Measurements from ENCODE around the gene PTGR2. TPM values are rescaled to one million over a fixed set of nuclear protein-coding genes. Genes with fewer than 3 reads are reported as not detected.

PTGR2 gene
- total RNA-seq, 1 experiment from 2014 or later, result 6.7 TPM

DNA sequence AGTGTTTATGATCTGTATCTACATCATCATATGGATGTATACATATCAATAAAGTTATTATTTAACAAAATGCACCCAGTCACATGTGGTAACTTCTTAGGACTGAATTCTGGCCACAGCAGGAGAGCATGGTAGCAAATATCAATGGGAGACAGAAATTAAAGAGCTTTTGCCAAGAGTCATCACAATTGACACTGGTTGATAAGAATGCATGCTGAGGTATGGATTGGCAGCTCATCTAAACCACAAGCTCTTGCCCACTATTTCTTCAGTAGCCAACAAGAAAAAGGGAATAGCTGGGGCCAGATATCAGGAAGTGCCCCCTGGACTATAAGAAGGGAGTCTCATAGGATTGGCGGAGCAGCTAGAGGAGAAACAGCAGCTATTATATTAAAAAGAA lies 9.4 kb upstream of the PTGR2 start:
- no peak overlapping the region for H2AFZ ChIP-seq (ENCODE audit: low read length)
- H3K14ac ChIP-seq (ENCODE audit: insufficient read depth, low read length), result no peak overlapping the region
- Mint-ChIP-seq H3K27me3 (ENCODE audit: low read depth) (peaks cover 4% of the 10 kb centered on the region; the same call in 1 of the 2 replicates), H3K36me3 (ENCODE audit: insufficient read depth in 1 of 3, low read depth in 3 of 3) (peaks cover 0 to 1% (median 0%) of the 10 kb centered on the region in 3 experiments; a peak in 1 of 7 replicates), H3K4me3 (no peak overlapping the region), H3K9me3 (peaks cover 0 to 3% of the 10 kb centered on the region in 2 experiments; a peak in 1 of 5 replicates), H3K4me1 (peaks cover 0 to 8% of the 10 kb centered on the region in 2 experiments), H3K27ac (no peak overlapping the region)
- H4K8ac ChIP-seq (replicated peaks; ENCODE audit: insufficient read length, low read depth, low read length), result no peak overlapping the region
- H3K9me3 ChIP-seq (ENCODE audit: control insufficient read depth, low read depth, low read length), result no peaks in the 10 kb centered on the region
- H3K4me1 ChIP-seq (ENCODE audit: insufficient read depth, low read length), result no peaks in the 10 kb centered on the region
- H2BK15ac ChIP-seq (ENCODE audit: low read depth, low read length), result no peak overlapping the region
- H2AK5ac ChIP-seq (ENCODE audit: insufficient read length, low read length), result no peak overlapping the region
- no peak overlapping the region for H3K23ac ChIP-seq (ENCODE audit: insufficient read length, low read depth, low read length)
- no peak overlapping the region for H3K9ac ChIP-seq (ENCODE audit: extremely low read depth, insufficient read length, low read length)
- H4K20me1 ChIP-seq (ENCODE audit: control insufficient read depth, insufficient read depth, insufficient read length), result no peaks in the 10 kb centered on the region
- no peak overlapping the region for H3K27ac ChIP-seq (ENCODE audit: insufficient read length, low read depth, low read length)
- no peak overlapping the region for H2BK5ac ChIP-seq (ENCODE audit: insufficient read length, low read length)
- H3K79me1 ChIP-seq (ENCODE audit: insufficient read depth, low read depth, low read length, poor library complexity, severe bottlenecking), result no peaks in the 10 kb centered on the region
- no peak overlapping the region for H3K56ac ChIP-seq (ENCODE audit: insufficient read length, low read depth, low read length)
- H3K4me2 ChIP-seq (ENCODE audit: insufficient read depth, insufficient read length, low read length), result no peak overlapping the region
- H3K27me3 ChIP-seq (ENCODE audit: insufficient read depth, low read length), result no peaks in the 10 kb centered on the region
- no peak for DNase-seq
- H3T11ph ChIP-seq (ENCODE audit: low read length), result no peak overlapping the region
- no peak overlapping the region for H2BK20ac ChIP-seq (ENCODE audit: low read depth, low read length, poor library complexity, severe bottlenecking)
- TF ChIP-seq, protein P1, sequence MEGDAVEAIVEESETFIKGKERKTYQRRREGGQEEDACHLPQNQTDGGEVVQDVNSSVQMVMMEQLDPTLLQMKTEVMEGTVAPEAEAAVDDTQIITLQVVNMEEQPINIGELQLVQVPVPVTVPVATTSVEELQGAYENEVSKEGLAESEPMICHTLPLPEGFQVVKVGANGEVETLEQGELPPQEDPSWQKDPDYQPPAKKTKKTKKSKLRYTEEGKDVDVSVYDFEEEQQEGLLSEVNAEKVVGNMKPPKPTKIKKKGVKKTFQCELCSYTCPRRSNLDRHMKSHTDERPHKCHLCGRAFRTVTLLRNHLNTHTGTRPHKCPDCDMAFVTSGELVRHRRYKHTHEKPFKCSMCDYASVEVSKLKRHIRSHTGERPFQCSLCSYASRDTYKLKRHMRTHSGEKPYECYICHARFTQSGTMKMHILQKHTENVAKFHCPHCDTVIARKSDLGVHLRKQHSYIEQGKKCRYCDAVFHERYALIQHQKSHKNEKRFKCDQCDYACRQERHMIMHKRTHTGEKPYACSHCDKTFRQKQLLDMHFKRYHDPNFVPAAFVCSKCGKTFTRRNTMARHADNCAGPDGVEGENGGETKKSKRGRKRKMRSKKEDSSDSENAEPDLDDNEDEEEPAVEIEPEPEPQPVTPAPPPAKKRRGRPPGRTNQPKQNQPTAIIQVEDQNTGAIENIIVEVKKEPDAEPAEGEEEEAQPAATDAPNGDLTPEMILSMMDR (conservative IDR thresholded peaks at IDR 0.05), result no peak
- no peak overlapping the region for H4K5ac ChIP-seq (ENCODE audit: insufficient read length, low read depth, low read length)
- no peaks in the 10 kb centered on the region for H3K23me2 ChIP-seq (ENCODE audit: insufficient read length, low read depth, low read length, poor library complexity, severe bottlenecking)
- no CpG with 5 or more reads among the region's 1 CpG for WGBS (ENCODE audit: extremely low coverage, insufficient read length, low lambda C conversion rate)
- no peak overlapping the region for H3K4ac ChIP-seq (ENCODE audit: low read depth, low read length)
- no peak overlapping the region for H2BK12ac ChIP-seq (ENCODE audit: insufficient read length, low read depth, low read length)
- H3K79me2 ChIP-seq (ENCODE audit: insufficient read depth, low read length), result no peaks in the 10 kb centered on the region
- H3K18ac ChIP-seq (ENCODE audit: insufficient read length, low read depth, low read length), result no peak overlapping the region
- H4K91ac ChIP-seq (ENCODE audit: insufficient read length, low read depth, low read length), result no peak overlapping the region
- no peak overlapping the region for H2BK120ac ChIP-seq (ENCODE audit: low read depth, low read length, poor library complexity, severe bottlenecking)
